Tibial nerve (tissue), 4 donors: ENCODE data around the gene FOXF1. TPM values are rescaled to one million over a fixed set of nuclear protein-coding genes. Genes with fewer than 3 reads are reported as not detected.

Experiments used
- DNase-seq, 2 donors: peaks; one replicate each; pipeline ENCODE4 v3.0.0-alpha.2; 2019; ENCODE audit warnings: low spot score in 2 of 2
- H3K27ac ChIP-seq, 4 donors: fragments of 200-600 bp; sonication (generic) in 3 of 4; one replicate each; pipeline ENCODE4 v1.5.1; 2017 to 2019; ENCODE audit warnings: mild to moderate bottlenecking in 1 of 4
- H3K27me3 ChIP-seq, 2 donors: fragments of 200-600 bp; sonication (generic) in 1 of 2; one replicate each; pipeline versions ENCODE4 v1.5.1 to v1.6.0; 2017 to 2019
- H3K36me3 ChIP-seq, 3 donors: fragments of 200-600 bp; sonication (generic); one replicate each; pipeline ENCODE4 v1.5.1; 2018 to 2019
- H3K4me1 ChIP-seq, 4 donors: fragments of 200-600 bp; sonication (generic) in 3 of 4; one replicate each; pipeline ENCODE4 v1.5.1; 2017 to 2019
- H3K4me3 ChIP-seq, 4 donors: fragments of 200-600 bp; sonication (generic) in 3 of 4; one replicate each; pipeline ENCODE4 v1.5.1; 2017 to 2019; ENCODE audit warnings: mild to moderate bottlenecking in 1 of 4, moderate library complexity in 1 of 4
- H3K9me3 ChIP-seq, 4 donors: fragments of 200-600 bp; sonication (generic) in 3 of 4; one replicate each; pipeline ENCODE4 v1.5.1; 2017 to 2019
- CTCF ChIP-seq, 5 experiments: fragments of 200-600 bp in 3 of 5; fragments of 450-650 bp in 2 of 5; sonication (generic) in 3 of 5; IDR thresholded peaks; one replicate each; pipeline ENCODE4 v1.5.1; 2016 to 2019; ENCODE audit warnings: antibody characterized with exemption in 5 of 5, mild to moderate bottlenecking in 3 of 5, moderate library complexity in 2 of 5
- EP300 ChIP-seq, 2 donors: sonication (generic); formaldehyde crosslinking; IDR thresholded peaks; one replicate each; pipeline ENCODE4 v1.6.1; 2017; ENCODE audit warnings: antibody characterized with exemption in 2 of 2, mild to moderate bottlenecking in 1 of 2
- POLR2A ChIP-seq, 2 donors: fragments of 450-650 bp; IDR thresholded peaks; one replicate each; pipeline ENCODE4 v1.6.1; 2017; ENCODE audit warnings: antibody characterized with exemption in 2 of 2, mild to moderate bottlenecking in 2 of 2, moderate library complexity in 2 of 2
- WGBS, 2 donors: methylation state at CpG; one replicate each; pipeline ENCODE4 v1.1.5; 2018; 5-methylcytosine and 5-hydroxymethylcytosine counted together
- total RNA-seq, 4 donors: library from RNA; depleted of rRNA; stranded (reverse); fragments of >200 nt; gene quantifications; one replicate each; pipeline ENCODE4 v1.1.0, GENCODE V29; 2016

FOXF1 gene
- total RNA-seq, 4 donors from 2014 or later, result 0.21 TPM; not detected in 3

GRCh38 chr16:86492267-86492960 lies 17.9 kb upstream of the FOXF1 start:
- no peak overlapping the region for H3K4me3 ChIP-seq
- H3K36me3 ChIP-seq, result no peaks in the 10 kb centered on the region
- H3K9me3 ChIP-seq, result no peaks in the 10 kb centered on the region
- peaks cover 0 to 48% (median 10%) of the 10 kb centered on the region in 4 donors for H3K4me1 ChIP-seq
- WGBS, 2 donors, result 55 to 57% methylated on average over 4 of the region's 4 CpGs
- no peak overlapping the region for H3K27ac ChIP-seq
- TF ChIP-seq EP300 (IDR thresholded peaks at IDR 0.05) (no peak), CTCF (IDR thresholded peaks at IDR 0.05) (no peak), POLR2A (IDR thresholded peaks at IDR 0.05) (no peak)
- H3K27me3 ChIP-seq, result peaks cover 0 to 100% of the 10 kb centered on the region in 2 donors
- no peak for DNase-seq

- Histone ChIP-seq H3K27me3 (peaks cover 0 to 100% of the 10 kb centered on the region in 2 donors), H3K27ac (no peak overlapping the region), H3K4me1 (peaks cover 0 to 55% (median 10%) of the 10 kb centered on the region in 4 donors), H3K36me3 (no peaks in the 10 kb centered on the region), H3K9me3 (no peaks in the 10 kb centered on the region), H3K4me3 (no peak overlapping the region)
- 29 to 30% methylated on average over 3 to 8 of the region's 9 CpGs for WGBS, 2 donors
- DNase-seq, result no peak
- TF ChIP-seq POLR2A (IDR thresholded peaks at IDR 0.05) (no peak), EP300 (IDR thresholded peaks at IDR 0.05) (no peak), CTCF (IDR thresholded peaks at IDR 0.05) (no peak)
Observed at GRCh38 chr16:86492961-86493629, 17.2 kb upstream of the FOXF1 start.

- H3K9me3 ChIP-seq, result no peaks in the 10 kb centered on the region
- DNase-seq, result no peak
- no peak overlapping the region for H3K4me3 ChIP-seq
- TF ChIP-seq EP300 (IDR thresholded peaks at IDR 0.05), result no peak
- no peak for TF ChIP-seq POLR2A (IDR thresholded peaks at IDR 0.05)
- TF ChIP-seq CTCF (IDR thresholded peaks at IDR 0.05), result no peak
- no peak overlapping the region for H3K27ac ChIP-seq
- WGBS, 2 donors, result 6 to 10% methylated on average over 20 to 21 of the region's 22 CpGs
- peaks cover 0 to 100% of the 10 kb centered on the region in 2 donors for H3K27me3 ChIP-seq
- peaks cover 0 to 65% (median 13%) of the 10 kb centered on the region in 4 donors for H3K4me1 ChIP-seq
- no peaks in the 10 kb centered on the region for H3K36me3 ChIP-seq
Observed at GRCh38 chr16:86494039-86494564, 16.2 kb upstream of the FOXF1 start.

- 0 to 6% methylated on average over 30 to 52 of the region's 54 CpGs for WGBS, 2 donors
- Histone ChIP-seq H3K27ac (no peak overlapping the region), H3K4me1 (peaks cover 0 to 68% (median 13%) of the 10 kb centered on the region in 4 donors), H3K4me3 (no peak overlapping the region), H3K9me3 (no peaks in the 10 kb centered on the region), H3K36me3 (no peaks in the 10 kb centered on the region), H3K27me3 (peaks cover 0 to 100% of the 10 kb centered on the region in 2 donors)
- TF ChIP-seq POLR2A (IDR thresholded peaks at IDR 0.05), result no peak
- TF ChIP-seq CTCF (IDR thresholded peaks at IDR 0.05), result no peak
- TF ChIP-seq EP300 (IDR thresholded peaks at IDR 0.05), result no peak
- no peak for DNase-seq
Observed at GRCh38 chr16:86494565-86495356, 15.6 kb upstream of the FOXF1 start.
